Activated naive CD4-positive, alpha-beta T cell treated with anti-CD3 and anti-CD28 coated beads, Interleukin-2, amount 50 U/mL, for 16 hours (primary cell): Measurements from ENCODE around the gene TMEFF1.
"Not testable (repeated sequence)": the region's sequence is repeated elsewhere in the genome, so short reads cannot be mapped to it uniquely, and the experiment has no call there.

Experiments used
- DNase-seq: peaks from one replicate; pipeline ENCODE4 v3.0.0-alpha.2; 2020

Gene TMEFF1, protein sequence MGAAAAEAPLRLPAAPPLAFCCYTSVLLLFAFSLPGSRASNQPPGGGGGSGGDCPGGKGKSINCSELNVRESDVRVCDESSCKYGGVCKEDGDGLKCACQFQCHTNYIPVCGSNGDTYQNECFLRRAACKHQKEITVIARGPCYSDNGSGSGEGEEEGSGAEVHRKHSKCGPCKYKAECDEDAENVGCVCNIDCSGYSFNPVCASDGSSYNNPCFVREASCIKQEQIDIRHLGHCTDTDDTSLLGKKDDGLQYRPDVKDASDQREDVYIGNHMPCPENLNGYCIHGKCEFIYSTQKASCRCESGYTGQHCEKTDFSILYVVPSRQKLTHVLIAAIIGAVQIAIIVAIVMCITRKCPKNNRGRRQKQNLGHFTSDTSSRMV

DNA sequence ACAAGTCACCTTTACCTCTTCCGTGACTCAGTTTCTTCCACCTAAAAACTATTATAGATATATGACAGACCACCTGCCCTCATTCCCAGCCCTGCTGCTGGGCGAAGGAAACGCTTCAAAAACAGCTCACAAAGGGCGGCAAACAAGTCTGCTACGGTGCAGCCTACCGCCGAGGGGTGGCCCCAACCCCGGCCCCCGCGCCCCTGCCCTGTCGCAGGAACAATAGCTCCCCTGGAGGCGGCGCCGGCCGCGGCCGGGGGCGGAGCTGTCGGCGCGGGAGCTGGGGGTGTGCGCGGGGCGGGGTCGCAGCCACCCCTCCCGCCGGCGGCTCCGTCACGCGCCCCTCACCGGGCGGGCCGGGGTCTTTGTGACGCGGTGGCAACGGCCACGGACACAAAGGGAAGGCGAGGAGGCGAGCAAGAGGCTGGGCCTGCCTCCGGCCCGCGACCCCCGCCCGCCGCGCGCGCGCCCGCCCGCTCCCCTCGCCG is at the start of gene TMEFF1:
Gene TMEFF1, plus strand, starts transcription at position 362 of the 488 bp plus-strand sequence. CDS start 396 bp downstream, outside the sequence.
- DNase-seq, result peak; percentile 60

- DNase-seq, result no peak
These were observed 47.2 kb upstream of the TMEFF1 start for GRCh38 chr9:100425758-100426157.

DNA sequence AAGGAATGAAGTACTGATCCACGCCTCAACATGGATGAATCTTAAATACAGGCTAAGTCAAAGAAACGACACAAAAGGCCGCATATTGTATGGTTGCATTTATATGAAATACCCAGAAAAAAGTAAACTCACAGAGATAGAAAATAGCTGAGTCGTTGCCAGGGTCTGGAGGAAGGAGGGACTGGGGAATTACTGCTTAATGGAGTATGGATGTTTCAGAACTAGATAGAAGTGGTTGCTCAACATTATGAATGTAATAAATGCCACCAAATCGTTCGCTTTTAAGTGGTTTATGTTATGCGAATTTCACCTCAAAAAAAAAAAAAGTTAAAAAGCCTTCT is 46.8 kb upstream of the TMEFF1 start:
- no peak for DNase-seq

GRCh38 chr9:100426530-100427365 is 46.2 kb upstream of the TMEFF1 start, which contains the start of gene MSANTD3:
Gene MSANTD3 (plus strand): TSS chr9:100427143. CDS start chr9:100441939, 14,796 bp downstream.
- DNase-seq, result peak; percentile 63

DNA sequence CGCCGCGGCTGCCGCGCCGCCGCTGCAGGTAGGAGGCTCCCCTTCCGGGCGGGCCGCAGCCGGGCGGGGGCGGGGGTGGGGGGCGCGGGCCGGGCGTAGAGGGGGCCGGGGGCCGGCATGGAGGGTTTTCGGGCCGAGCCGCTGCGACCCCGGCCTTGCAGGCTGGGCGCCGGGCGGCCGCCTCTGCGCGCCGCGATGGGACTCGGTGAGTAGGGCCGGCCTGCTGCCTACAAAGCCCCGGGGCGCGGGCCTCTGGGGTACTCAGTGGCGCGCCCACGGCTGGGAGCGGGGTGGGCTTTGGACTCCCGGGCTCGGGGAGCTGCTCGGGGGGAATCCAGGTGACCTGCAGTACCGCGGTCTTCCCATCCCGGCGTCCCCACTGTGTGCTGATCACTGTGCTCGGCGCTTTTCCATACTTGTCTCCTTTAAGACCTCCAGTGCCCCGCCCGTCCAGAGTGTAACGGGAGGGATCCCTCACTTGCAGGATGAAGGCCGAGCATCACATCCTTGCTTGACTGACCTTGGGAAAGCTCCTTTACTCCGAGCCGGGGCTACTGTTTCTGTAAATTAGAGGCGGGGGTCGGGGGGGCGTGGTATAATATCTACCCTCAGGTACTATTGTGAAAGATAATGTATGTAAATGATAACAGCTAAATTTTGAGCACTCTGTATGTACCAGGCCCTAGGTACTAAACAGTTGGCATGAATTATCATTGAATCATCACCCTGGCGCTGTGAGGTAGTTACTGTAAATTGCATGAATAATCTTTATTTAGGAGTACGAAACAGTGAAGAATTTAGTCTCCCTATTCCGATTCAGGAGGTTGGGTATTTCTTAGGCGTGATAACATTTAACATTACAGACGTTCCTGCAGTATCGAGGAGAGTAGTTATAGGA is 45.3 kb upstream of the TMEFF1 start:
- DNase-seq, result no peak

DNA sequence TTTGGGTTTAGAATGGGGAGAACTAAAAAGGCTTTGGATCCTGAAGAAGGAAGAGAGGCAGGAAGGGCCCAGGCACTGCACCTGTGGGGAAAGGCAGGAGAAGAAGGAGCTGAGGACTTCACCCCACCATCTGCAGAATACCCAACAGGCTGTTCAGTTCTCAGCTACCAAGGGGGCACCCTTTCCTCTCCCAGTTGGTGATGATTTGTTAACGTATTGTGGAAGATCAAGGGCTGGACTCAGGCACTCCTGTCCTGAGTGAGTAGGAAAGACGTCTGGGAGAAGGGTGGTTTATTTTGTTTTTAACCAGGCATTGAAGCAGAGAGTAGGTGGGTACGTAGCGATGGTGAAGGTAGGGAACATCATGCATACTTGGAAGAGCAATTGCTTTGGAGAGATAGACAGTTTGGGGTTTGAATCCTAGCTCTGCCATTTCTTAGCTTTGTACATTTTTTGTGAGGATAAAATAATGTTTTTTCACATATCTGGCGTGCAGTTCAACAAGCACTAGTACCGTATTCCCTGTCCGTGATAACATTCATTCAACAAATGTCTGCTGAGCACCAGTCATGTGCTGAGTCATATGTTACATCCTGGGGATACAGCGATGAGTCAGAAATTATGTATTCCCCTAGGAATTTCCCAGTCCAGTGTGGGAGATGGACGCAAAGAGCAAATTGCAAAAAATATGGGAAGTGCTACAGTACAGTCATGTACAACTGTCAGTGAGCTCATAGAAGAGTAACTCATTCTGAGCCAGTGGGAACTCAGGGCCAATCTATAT is 43.9 kb upstream of the TMEFF1 start:
- no peak for DNase-seq

GRCh38 chr9:100430286-100430940 is 42.5 kb upstream of the TMEFF1 start:
- no peak for DNase-seq

- DNase-seq, result no peak
These were observed 41.1 kb upstream of the TMEFF1 start for GRCh38 chr9:100431886-100432285.

DNA sequence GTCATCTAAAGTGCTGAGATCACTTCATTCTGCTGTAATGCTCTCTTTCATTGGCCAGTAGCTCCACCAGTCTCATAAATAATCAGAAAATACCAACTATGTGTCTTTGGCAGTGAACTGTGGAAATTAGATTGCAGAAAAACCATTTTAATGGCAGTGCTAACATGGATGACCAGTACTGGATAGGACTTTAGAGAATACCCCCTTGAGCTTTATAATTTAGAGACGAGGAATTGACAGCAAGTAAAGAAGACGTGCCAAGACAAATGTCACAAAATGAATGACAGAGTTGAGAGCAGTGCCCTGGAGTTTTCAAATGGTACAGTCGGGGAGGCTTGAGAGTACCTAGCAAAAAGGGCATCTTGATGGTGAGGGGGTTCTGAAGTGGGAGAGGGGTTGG is 40.2 kb upstream of the TMEFF1 start:
- DNase-seq, result no peak

- no peak for DNase-seq
These were observed 36.4 kb upstream of the TMEFF1 start for GRCh38 chr9:100436571-100436970.

DNA sequence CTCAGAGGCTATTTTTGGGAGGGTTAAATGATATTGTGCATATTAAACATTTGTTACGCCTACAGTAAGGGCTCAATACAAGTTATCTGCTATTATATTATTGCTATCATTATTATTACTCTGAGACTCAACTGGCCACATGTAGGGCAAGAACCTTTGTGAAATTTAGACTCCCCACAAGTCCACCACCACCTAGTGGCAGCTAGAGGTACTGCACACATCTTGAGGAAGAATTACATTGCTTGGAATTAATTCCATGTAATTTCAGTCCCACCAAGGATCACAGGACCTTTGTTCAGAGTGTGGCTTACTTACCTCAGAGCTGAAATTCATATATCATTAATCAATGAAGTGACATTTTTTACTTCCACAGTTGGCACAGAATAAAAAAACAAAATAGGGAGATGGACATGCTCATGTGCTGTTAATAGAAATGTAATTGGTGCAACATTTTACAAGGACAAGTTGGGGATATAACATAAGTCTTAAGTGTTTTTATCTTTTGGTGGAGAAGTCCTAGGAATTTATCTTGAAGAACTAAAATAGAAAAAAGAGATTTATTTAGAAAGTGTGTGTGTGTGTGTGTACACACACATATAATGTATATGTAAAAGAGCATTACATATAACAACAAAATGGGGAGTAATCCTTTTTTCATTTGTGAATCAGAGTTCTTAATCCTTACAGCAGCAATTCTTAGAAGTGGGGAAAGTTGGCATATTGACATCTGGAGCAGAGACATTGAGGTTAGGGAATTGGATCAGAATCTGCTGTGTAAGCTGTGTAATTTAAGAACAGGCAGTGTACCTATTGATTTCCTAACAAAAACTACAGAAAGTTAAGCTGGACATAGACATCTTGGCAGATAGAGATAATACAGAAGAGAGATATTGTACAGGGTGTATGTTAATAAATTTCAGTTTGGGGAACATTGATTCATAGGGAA is 34.8 kb upstream of the TMEFF1 start:
- peak; percentile 65 for DNase-seq

DNA sequence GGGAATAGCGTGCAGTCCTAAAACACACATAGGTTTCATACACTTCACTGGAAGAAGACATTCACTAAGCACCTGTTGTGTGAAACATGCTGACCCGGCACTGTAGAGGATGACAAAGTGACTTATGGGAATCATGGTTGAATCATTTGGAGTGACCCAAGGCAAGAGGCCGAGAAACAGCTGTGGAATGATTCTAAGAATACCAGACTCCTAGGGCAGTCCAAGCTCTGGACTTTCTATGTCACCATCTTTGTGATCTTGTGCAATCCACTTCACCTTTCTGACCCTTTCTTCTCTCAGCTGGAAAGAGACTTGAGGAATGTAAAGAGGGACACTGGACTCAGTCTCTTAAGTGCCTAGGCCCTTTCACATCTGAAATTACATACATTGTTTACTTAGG is 32.9 kb upstream of the TMEFF1 start:
- no peak for DNase-seq

DNA sequence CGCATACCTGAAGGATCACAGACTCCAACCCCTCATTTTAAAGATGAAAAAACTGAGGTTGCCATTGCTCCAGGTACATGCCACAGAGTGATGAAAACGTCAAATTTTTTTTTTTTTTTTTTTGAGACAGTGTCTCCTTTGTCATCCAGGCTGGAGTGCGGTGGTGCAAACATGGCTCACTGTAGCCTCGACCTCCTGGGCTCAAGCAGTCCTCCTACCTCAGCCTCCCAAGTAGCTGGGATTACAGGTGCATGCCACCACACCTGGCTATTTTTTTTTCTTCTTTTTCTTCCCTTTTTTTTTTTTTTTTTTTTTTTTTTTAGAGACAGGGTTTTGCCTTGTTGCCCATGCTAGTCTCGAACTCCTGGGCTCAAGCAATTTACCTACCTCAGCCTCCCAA is 32.5 kb upstream of the TMEFF1 start:
- DNase-seq, result not testable (repeated sequence)

- no peak for DNase-seq
These were observed 31.0 kb upstream of the TMEFF1 start for GRCh38 chr9:100441911-100442361.

DNA sequence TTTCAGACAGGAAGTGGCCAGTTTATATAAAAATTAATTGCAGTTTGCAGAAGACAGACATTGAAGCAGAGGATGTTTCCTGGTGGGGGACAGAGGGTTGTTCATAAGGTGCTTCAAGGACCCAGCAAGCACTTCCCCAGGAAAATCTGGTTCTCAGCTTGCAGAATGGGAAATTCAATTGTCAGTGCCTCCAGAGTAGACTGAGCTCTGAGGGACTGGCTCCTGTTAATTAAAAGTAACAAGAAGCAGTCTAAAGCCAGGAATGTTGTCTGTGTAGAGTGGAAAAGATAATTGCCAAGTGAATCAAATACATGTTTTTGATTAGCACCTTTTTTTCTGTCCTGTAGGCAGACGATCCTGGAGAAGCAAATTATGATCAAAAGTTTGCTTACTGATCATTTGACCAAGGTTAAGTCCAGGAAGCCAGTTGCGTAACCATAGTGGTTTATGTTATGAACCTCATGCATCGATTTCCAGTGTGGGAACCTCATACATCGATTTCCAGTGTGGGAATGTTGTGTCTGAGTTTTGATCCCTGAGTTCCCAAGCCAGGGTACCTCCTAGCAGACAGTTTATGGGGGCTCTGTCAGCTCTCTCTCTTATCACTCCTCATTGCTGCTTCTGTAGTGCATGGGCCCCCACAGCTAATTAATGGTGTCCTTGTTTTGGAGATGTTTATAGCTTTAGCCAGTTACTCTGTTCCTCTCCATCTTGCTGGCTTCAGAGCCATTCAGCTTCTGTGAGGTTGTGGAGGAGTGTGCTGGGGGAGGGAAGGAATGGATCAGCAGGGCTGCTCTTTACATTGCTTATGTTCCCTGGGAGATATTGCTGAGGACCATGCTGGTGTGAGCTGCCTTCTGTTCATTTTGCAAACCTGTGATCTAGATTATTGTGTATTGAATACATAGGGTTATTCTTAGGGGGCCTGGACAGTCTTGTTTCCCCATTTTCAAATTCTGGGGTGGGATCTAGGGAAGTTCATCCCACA is 28.9 kb upstream of the TMEFF1 start:
- no peak for DNase-seq

GRCh38 chr9:100445161-100445902 is 27.6 kb upstream of the TMEFF1 start:
- DNase-seq, result no peak

GRCh38 chr9:100445903-100446549 is 26.9 kb upstream of the TMEFF1 start:
- DNase-seq, result no peak

GRCh38 chr9:100447041-100447440 is 25.9 kb upstream of the TMEFF1 start:
- DNase-seq, result no peak
